Right lobe of liver (tissue), 6 donors: Measurements from ENCODE around the gene BHMT2. TPM values are rescaled to one million over a fixed set of nuclear protein-coding genes. Genes with fewer than 3 reads are reported as not detected.

Source experiments
- ATAC-seq, 4 donors: fragments of 200-7000 bp; cut with Tn5 transposase; one replicate each; pipeline ENCODE4 v1.9.1; 2020; ENCODE audit warnings: mild to moderate bottlenecking in 4 of 4, moderate library complexity in 4 of 4
- DNase-seq, 3 donors: peaks; one replicate each; pipeline ENCODE4 v3.0.0-alpha.2; 2020
- H3K27ac ChIP-seq, 3 donors: fragments of 200-600 bp; one replicate each; pipeline ENCODE4 v1.8.0; 2022
- H3K27me3 ChIP-seq, 2 donors: fragments of 200-600 bp; one replicate each; pipeline ENCODE4 v1.8.0; 2022
- H3K36me3 ChIP-seq, 4 donors: fragments of 200-600 bp; sonication (generic) in 1 of 4; one replicate each; pipeline versions ENCODE4 v1.5.1 to v1.8.0; 2017 to 2022; ENCODE audit warnings: control low read depth in 1 of 4
- H3K4me1 ChIP-seq, 4 donors: fragments of 200-600 bp; sonication (generic) in 1 of 4; one replicate each; pipeline versions ENCODE4 v1.5.1 to v1.8.0; 2017 to 2022; ENCODE audit warnings: control low read depth in 1 of 4
- H3K4me3 ChIP-seq, 3 donors: fragments of 200-600 bp; one replicate each; pipeline ENCODE4 v1.8.0; 2022
- H3K9me3 ChIP-seq, 4 donors: fragments of 200-600 bp; sonication (generic) in 1 of 4; one replicate each; pipeline versions ENCODE4 v1.5.1 to v1.8.0; 2017 to 2022; ENCODE audit warnings: control low read depth in 1 of 4
- CTCF ChIP-seq, 4 donors: fragments of 200-600 bp in 3 of 4; fragments of 450-650 bp in 1 of 4; IDR thresholded peaks; one replicate each; pipeline versions ENCODE4 v1.5.1 to v1.8.0; 2016 to 2022; ENCODE audit warnings: antibody characterized with exemption in 4 of 4, mild to moderate bottlenecking in 2 of 4
- POLR2A ChIP-seq: fragments of 450-650 bp; IDR thresholded peaks from one replicate; pipeline ENCODE4 v1.6.1; 2017; ENCODE audit warnings: antibody characterized with exemption, mild to moderate bottlenecking
- WGBS: methylation state at CpG from one replicate; pipeline ENCODE4 v1.1.6; 2018; ENCODE audit warnings: low coverage, low lambda C conversion rate; ENCODE audit not compliant: insufficient coverage; ENCODE audit errors: missing lambda C conversion rate; 5-methylcytosine and 5-hydroxymethylcytosine counted together
- intact Hi-C, 2 donors: fragments of 100-400 bp; cut with DNase I; formaldehyde crosslinking; loops; one replicate each; pipeline versions ENCODE4 v1.11.2 to v1.14.1; 2022
- total RNA-seq, 6 experiments: library from RNA; depleted of rRNA in 2 of 6; stranded (reverse); fragments of >200 nt in 2 of 6; fragmentation: NEBNext Ultra II Directional in 3 of 6; extraction: Animal tissue kit (Norgen Biotek cat#: 25700) in 3 of 6; gene quantifications; one replicate each; pipeline versions ENCODE4 v1.1.0 to v1.2.4, GENCODE V29; 2016 to 2023
- donor health status: DM: no; HTN: yes; CAD: no.
- donor health status: DM: no; HTN: no; CAD: no.
- donor health status: DM: no; HTN: no; CAD: no.
- donor health status: DM: no; HTN: yes; CAD: no.
- donor health status: DM: no; HTN: yes; CAD: no.

The BHMT2 gene
- total RNA-seq, 6 experiments from 2014 or later = 206 to 392 (median 280) TPM

- no peak for DNase-seq
- Histone ChIP-seq H3K27ac (no peak overlapping the region), H3K36me3 (peaks cover 0 to 100% (median 22%) of the 10 kb centered on the region in 4 donors), H3K4me1 (peaks cover 0 to 10% (median 0%) of the 10 kb centered on the region in 4 donors), H3K9me3 (no peaks in the 10 kb centered on the region), H3K27me3 (no peaks in the 10 kb centered on the region), H3K4me3 (no peak overlapping the region)
- 38% methylated on average over 4 of the region's 4 CpGs for WGBS
- TF ChIP-seq CTCF (IDR thresholded peaks at IDR 0.05) (no peak), POLR2A (no peak)
- peak in 3 of 4 donors; percentile 13 to 74 (median 68) for ATAC-seq
- intact Hi-C loops = no loop called here
These were observed 49.9 kb downstream of the BHMT2 start for GRCh38 chr5:79119486-79119885.

GRCh38 chr5:79120221-79120620 is 50.7 kb downstream of the BHMT2 start:
- 80% methylated on average over 4 of the region's 4 CpGs for WGBS
- Histone ChIP-seq H3K9me3 (no peaks in the 10 kb centered on the region), H3K4me1 (peaks cover 0 to 10% (median 0%) of the 10 kb centered on the region in 4 donors), H3K4me3 (no peak overlapping the region), H3K36me3 (peaks cover 0 to 100% (median 22%) of the 10 kb centered on the region in 4 donors), H3K27me3 (no peaks in the 10 kb centered on the region), H3K27ac (no peak overlapping the region)
- TF ChIP-seq POLR2A (no peak), CTCF (IDR thresholded peaks at IDR 0.05) (no peak)
- no peak for DNase-seq
- no peak for ATAC-seq
- intact Hi-C loops = no loop called here

- DNase-seq (no peak), ATAC-seq (peak in 3 of 4 donors; percentile 0 to 19 (median 15))
- Histone ChIP-seq H3K36me3 (peaks cover 0 to 100% (median 22%) of the 10 kb centered on the region in 4 donors), H3K27me3 (no peaks in the 10 kb centered on the region), H3K4me3 (no peak overlapping the region), H3K9me3 (no peaks in the 10 kb centered on the region), H3K4me1 (peaks cover 0 to under 1% (median 0%) of the 10 kb centered on the region in 4 donors), H3K27ac (no peak overlapping the region)
- no peak for TF ChIP-seq POLR2A
- no peak for TF ChIP-seq CTCF (IDR thresholded peaks at IDR 0.05)
- intact Hi-C loops = no loop called here
These were observed 53.4 kb downstream of the BHMT2 start for GRCh38 chr5:79122973-79123372.

DNA sequence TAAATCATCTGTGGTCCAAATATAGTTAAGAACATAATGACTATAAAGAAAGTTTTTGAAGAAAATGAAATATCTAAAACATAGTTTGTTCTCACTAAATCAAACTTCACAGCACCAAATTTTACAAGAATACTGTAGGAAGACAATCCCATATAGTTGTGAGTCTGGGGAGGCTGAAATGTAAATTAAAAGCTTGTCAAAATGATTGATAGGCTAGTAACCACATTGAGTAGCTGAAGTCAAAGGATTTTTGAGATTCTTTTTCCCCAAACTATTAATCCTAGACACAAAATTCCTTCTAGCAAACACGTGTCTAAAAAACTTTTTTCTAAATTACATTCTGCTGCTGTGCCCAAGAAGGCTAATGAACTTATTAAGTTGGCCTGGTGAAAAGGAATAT is 55.0 kb downstream of the BHMT2 start:
- Histone ChIP-seq H3K4me3 (no peak overlapping the region), H3K27ac (no peak overlapping the region), H3K36me3 (peaks cover 0 to 100% (median 19%) of the 10 kb centered on the region in 4 donors), H3K27me3 (no peaks in the 10 kb centered on the region), H3K4me1 (no peaks in the 10 kb centered on the region), H3K9me3 (no peaks in the 10 kb centered on the region)
- ATAC-seq (no peak), DNase-seq (no peak)
- 55% methylated on average over 1 of the region's 1 CpG for WGBS
- TF ChIP-seq CTCF (IDR thresholded peaks at IDR 0.05) = no peak
- no peak for TF ChIP-seq POLR2A
- intact Hi-C loops = no loop called here

DNA sequence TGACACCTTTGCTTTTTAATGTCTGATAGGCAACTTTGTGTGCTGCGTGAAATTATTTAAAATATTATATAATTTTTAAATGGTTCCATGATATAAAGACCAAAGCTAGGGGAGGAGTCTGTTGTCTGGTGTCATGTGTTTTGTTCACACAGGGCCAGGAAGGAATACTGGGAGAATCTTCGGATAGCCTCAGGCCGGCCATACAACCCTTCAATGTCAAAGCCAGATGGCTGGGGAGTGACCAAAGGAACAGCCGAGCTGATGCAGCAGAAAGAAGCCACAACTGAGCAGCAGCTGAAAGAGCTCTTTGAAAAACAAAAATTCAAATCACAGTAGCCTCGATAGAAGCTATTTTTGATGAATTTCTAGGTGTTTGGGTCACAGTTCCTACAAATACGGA is 61.2 kb downstream of the BHMT2 start:
- intact Hi-C loops = no loop called here
- no peaks in the 10 kb centered on the region for H3K9me3 ChIP-seq
- H3K4me1 ChIP-seq = peaks cover 0 to 19% (median 4%) of the 10 kb centered on the region in 4 donors
- WGBS = 58% methylated on average over 6 of the region's 6 CpGs
- no peak for TF ChIP-seq POLR2A
- TF ChIP-seq CTCF (IDR thresholded peaks at IDR 0.05) = no peak
- ATAC-seq (peak in 1 of 4 donors; percentile 3), DNase-seq (no peak)
- no peaks in the 10 kb centered on the region for H3K27me3 ChIP-seq
- H3K4me3 ChIP-seq = no peak overlapping the region
- peaks cover 0 to 56% (median 5%) of the 10 kb centered on the region in 4 donors for H3K36me3 ChIP-seq
- H3K27ac ChIP-seq = no peak overlapping the region
